Measurements from ENCODE around the gene CADM1. TPM values are rescaled to one million over a fixed set of nuclear protein-coding genes. Genes with fewer than 3 reads are reported as not detected.

CADM1 gene
- total RNA-seq, 2 experiments from 2014 or later, result 0.47 to 0.63 TPM

DNA sequence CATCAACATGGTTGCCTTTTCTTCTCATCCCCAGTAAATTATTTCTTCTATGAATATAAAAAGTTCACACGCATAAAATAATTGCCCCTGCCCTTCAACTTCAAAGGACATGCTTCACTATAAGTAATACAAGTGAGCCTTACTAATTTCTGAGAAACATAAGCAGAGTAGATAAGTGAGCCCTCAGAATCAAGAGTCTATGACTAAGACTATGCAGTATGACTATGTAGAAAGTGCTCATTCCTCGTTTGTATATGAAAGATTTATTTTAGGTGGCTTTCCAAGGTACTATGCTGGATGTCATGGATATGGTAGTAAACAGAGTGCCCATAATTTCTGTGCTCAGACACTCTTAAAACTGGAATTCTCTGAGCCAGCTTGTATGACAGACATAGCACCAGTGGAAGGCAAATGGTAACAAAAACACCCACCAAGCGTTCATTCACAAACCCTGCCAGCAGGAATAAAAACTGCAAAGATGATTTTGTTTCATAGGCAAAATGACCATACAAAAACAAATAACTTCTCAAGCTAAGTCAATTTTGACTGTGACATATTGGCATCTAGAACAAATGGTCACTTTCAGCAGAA lies 189.8 kb downstream of the CADM1 start:
- no peak for ATAC-seq
- POLR2A ChIA-PET, result interaction anchor here (1.1 kb wide), 1 partner anchor 355 kb away, joined by 3 read pairs; no protein-coding TSS in a partner anchor
- intact Hi-C loops (cut with micrococcal nuclease), result no loop called here

DNA sequence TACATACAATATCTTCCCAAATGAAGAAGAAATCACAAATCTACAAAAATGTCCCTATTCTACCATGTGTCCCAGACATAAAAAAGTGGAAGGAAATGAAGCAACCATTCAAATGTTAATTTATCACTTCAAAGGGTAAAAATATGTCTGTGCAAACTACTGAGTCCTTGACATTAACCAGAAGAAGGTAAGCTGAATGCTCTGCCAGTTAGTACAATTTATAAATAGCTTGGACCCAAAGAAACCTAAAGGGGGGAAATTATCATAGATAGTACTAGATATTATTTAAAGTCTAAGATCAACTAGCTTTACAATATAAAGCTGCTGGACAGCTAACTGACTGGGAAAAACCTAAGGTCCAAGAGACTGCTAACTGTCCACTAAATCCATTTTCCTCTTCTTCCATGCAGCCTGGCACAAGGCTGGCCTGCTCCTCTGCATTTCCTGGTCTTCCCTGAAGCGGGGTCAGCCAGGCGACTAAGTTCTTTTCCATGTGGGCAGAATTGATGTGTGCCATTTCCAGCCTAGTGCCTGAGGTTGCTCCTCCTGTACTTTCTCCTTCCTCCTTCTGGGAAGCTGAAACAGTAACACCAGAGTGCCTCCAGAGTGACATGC lies 190.9 kb downstream of the CADM1 start:
- H3K4me1 Mint-ChIP-seq (ENCODE audit: low read depth), result no peaks in the 10 kb centered on the region
- intact Hi-C loops (cut with micrococcal nuclease), result no loop called here
- ChIA-PET POLR2A (interaction anchor here (0.6 kb wide), 1 partner anchor 322 kb away, joined by 3 read pairs; no protein-coding TSS in a partner anchor), CTCF (interaction anchor here (3.5 kb wide), 1 partner anchor 12 kb away, joined by 12 read pairs; no protein-coding TSS in a partner anchor)
- TF ChIP-seq, protein P1, sequence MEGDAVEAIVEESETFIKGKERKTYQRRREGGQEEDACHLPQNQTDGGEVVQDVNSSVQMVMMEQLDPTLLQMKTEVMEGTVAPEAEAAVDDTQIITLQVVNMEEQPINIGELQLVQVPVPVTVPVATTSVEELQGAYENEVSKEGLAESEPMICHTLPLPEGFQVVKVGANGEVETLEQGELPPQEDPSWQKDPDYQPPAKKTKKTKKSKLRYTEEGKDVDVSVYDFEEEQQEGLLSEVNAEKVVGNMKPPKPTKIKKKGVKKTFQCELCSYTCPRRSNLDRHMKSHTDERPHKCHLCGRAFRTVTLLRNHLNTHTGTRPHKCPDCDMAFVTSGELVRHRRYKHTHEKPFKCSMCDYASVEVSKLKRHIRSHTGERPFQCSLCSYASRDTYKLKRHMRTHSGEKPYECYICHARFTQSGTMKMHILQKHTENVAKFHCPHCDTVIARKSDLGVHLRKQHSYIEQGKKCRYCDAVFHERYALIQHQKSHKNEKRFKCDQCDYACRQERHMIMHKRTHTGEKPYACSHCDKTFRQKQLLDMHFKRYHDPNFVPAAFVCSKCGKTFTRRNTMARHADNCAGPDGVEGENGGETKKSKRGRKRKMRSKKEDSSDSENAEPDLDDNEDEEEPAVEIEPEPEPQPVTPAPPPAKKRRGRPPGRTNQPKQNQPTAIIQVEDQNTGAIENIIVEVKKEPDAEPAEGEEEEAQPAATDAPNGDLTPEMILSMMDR (IDR thresholded peaks at IDR 0.05), result no peak
- DNase-seq (no peak), ATAC-seq (no peak)
- no peaks in the 10 kb centered on the region for H3K9me3 Mint-ChIP-seq
- H3K4me3 Mint-ChIP-seq, result no peak overlapping the region
- H3K27me3 Mint-ChIP-seq, result peaks cover 3% of the 10 kb centered on the region
- H3K36me3 Mint-ChIP-seq (ENCODE audit: low read depth), result no peaks in the 10 kb centered on the region
- H3K27ac Mint-ChIP-seq, result no peak overlapping the region

More for the DNA sequence above, 189.8 kb downstream of the CADM1 start:
- H3K9me3 Mint-ChIP-seq, result no peaks in the 10 kb centered on the region
- H3K4me1 Mint-ChIP-seq (ENCODE audit: low read depth), result no peaks in the 10 kb centered on the region
- peaks cover 3% of the 10 kb centered on the region for H3K27me3 Mint-ChIP-seq
- no peak overlapping the region for H3K4me3 Mint-ChIP-seq
- TF ChIP-seq, protein P1 (IDR thresholded peaks at IDR 0.05), result no peak
- CTCF ChIA-PET, result interaction anchor here (3.5 kb wide), 1 partner anchor 11 kb away, joined by 12 read pairs; no protein-coding TSS in a partner anchor
- H3K27ac Mint-ChIP-seq, result no peak overlapping the region
- no peak for DNase-seq
- no peaks in the 10 kb centered on the region for H3K36me3 Mint-ChIP-seq (ENCODE audit: low read depth)

DNA sequence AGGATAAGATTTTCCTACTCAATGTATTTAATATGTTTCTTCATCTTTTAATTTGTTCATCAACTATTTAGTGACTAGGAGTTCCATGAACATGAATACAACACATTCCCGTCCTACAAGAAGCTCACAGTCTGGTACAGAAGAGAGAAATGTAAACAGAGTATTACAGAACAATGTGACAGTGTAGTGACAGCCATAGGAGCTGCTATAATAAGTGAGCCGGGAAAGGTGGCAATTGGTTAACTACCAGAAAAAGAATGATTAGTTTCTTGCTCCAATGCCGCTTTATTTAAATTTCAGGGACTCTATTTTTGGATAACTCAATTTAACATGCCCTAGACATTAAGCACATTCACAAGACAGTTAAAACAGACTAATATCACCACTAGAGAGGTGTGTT lies 192.3 kb downstream of the CADM1 start:
- TF ChIP-seq, protein P1 (IDR thresholded peaks at IDR 0.05), result no peak
- ATAC-seq, result no peak
- no peak overlapping the region for H3K27ac Mint-ChIP-seq
- H3K9me3 Mint-ChIP-seq, result no peaks in the 10 kb centered on the region
- ChIA-PET CTCF (interaction anchor here (3.5 kb wide), 1 partner anchor 13 kb away, joined by 12 read pairs; no protein-coding TSS in a partner anchor), POLR2A (no interaction called here)
- peaks cover 3% of the 10 kb centered on the region for H3K27me3 Mint-ChIP-seq
- no peak for DNase-seq
- no peaks in the 10 kb centered on the region for H3K36me3 Mint-ChIP-seq (ENCODE audit: low read depth)
- no peaks in the 10 kb centered on the region for H3K4me1 Mint-ChIP-seq (ENCODE audit: low read depth)
- intact Hi-C loops (cut with micrococcal nuclease), result no loop called here
- H3K4me3 Mint-ChIP-seq, result no peak overlapping the region

DNA sequence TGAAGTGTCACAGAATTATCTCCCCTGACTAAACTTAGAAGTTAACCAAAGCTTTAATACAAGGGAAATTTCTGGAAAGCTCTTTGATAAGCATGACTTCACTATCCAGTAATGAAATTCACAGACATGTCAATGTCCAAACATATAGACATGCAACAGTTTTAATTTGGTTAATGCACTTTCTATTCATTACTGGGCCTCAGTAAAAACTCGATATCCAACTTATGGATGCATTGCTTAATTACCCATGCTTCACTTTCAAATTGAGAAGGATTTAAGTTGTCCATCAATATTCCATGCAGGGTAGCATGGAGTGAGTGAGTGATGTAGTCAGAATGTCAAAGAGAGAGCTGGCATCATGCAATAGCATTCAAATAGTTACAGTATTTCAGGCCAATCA lies 197.5 kb downstream of the CADM1 start:
- ChIA-PET CTCF (interaction anchor here (3.2 kb wide), 1 partner anchor 18 kb away, joined by 8 read pairs; no protein-coding TSS in a partner anchor), POLR2A (no interaction called here)
- H3K9me3 Mint-ChIP-seq, result no peaks in the 10 kb centered on the region
- H3K27me3 Mint-ChIP-seq, result peaks cover 6% of the 10 kb centered on the region
- intact Hi-C loops (cut with micrococcal nuclease), result no loop called here
- TF ChIP-seq, protein P1 (IDR thresholded peaks at IDR 0.05), result no peak
- no peak overlapping the region for H3K4me3 Mint-ChIP-seq
- ATAC-seq (no peak), DNase-seq (no peak)
- H3K36me3 Mint-ChIP-seq (ENCODE audit: low read depth), result no peaks in the 10 kb centered on the region
- no peak overlapping the region for H3K27ac Mint-ChIP-seq
- no peaks in the 10 kb centered on the region for H3K4me1 Mint-ChIP-seq (ENCODE audit: low read depth)
